K562 (cell line): ENCODE data around the gene BCL2L1. TPM values are rescaled to one million over a fixed set of nuclear protein-coding genes. Genes with fewer than 3 reads are reported as not detected.

Source experiments
- ADNP ChIP-seq: fragments of 200-800 bp; sonication (Bioruptor generic); IDR thresholded peaks from 2 replicates; pipeline ENCODE4 v1.6.1; 2016; ENCODE audit warnings: missing genetic modification characterization, missing compliant biosample characterization
- CREBBP ChIP-seq: IDR thresholded peaks from one replicate; pipeline ENCODE4 v1.6.1; 2012; ENCODE audit warnings: low read depth, mild to moderate bottlenecking, control low read depth, inconsistent platforms, low read length
- KDM5B ChIP-seq: fragments of 200-600 bp; sonication (generic); IDR thresholded peaks from 2 replicates; pipeline ENCODE4 v1.6.1; 2012; ENCODE audit warnings: low read depth, mild to moderate bottlenecking, moderate library complexity, low read length, control low read depth, inconsistent platforms; ENCODE audit not compliant: insufficient replicate concordance
- KLF13 ChIP-seq: fragments of 450-650 bp; IDR thresholded peaks from 2 replicates; pipeline ENCODE4 v1.6.1; 2016; ENCODE audit warnings: missing genetic modification characterization, low read depth, mild to moderate bottlenecking, missing compliant biosample characterization, moderate library complexity, borderline replicate concordance
- L3MBTL2 ChIP-seq: fragments of 450-650 bp; IDR thresholded peaks from 2 replicates; pipeline ENCODE4 v1.6.1; 2016; ENCODE audit warnings: mild to moderate bottlenecking, moderate library complexity
- LARP7 ChIP-seq: fragments of 450-650 bp; IDR thresholded peaks from 2 replicates; pipeline ENCODE4 v1.6.1; 2016
- LCOR ChIP-seq: sonication (generic); formaldehyde crosslinking; IDR thresholded peaks from 2 replicates; pipeline ENCODE4 v1.8.0; 2022; ENCODE audit warnings: mild to moderate bottlenecking, missing genetic modification reagents
- OTX1 ChIP-seq: fragments of 450-650 bp; formaldehyde crosslinking; IDR thresholded peaks from 2 replicates; pipeline ENCODE4 v1.4.0; 2022; ENCODE audit warnings: mild to moderate bottlenecking
- TAF9B ChIP-seq: fragments of 450-650 bp; IDR thresholded peaks from 2 replicates; pipeline ENCODE4 v1.6.1; 2018; ENCODE audit warnings: mild to moderate bottlenecking; ENCODE audit not compliant: partially characterized antibody
- TCF7 ChIP-seq: sonication (generic); IDR thresholded peaks from 2 replicates; pipeline ENCODE4 v1.6.1; 2016; ENCODE audit warnings: antibody characterized with exemption, borderline replicate concordance
- ZFX ChIP-seq: sonication (generic); formaldehyde crosslinking; IDR thresholded peaks from 2 replicates; pipeline ENCODE4 v1.8.0; 2022; ENCODE audit warnings: mild to moderate bottlenecking, missing genetic modification reagents, moderate library complexity
- ZNF444 ChIP-seq: fragments of 250-450 bp; sonication (Bioruptor Pico); IDR thresholded peaks from 2 replicates; pipeline ENCODE4 v1.4.0; 2020; ENCODE audit warnings: mild to moderate bottlenecking, moderate library complexity
- ZNF445 ChIP-seq: fragments of 250-450 bp; sonication (Bioruptor Pico); IDR thresholded peaks from 2 replicates; pipeline ENCODE4 v1.4.0; 2020; ENCODE audit warnings: low read depth, mild to moderate bottlenecking, moderate library complexity
- ZNF668 ChIP-seq: fragments of 250-450 bp; sonication (Bioruptor Pico); IDR thresholded peaks from 2 replicates; pipeline ENCODE4 v1.8.0; 2022; ENCODE audit warnings: mild to moderate bottlenecking, inconsistent platforms
- polyA plus RNA-seq, 8 experiments: library from polyadenylated mRNA; depleted of rRNA in 4 of 8; stranded (reverse) in 5 of 8; unstranded in 3 of 8; fragments of >200 nt; fragmentation: Nextera tagmentation in 2 of 8; fragmentation: Illumina TruSeq in 1 of 8; extraction: Ambion mirVana in 2 of 8; extraction: Trizol in 1 of 8; gene quantifications; 2 replicates each; pipeline versions ENCODE4 v1.2.1 to v1.2.3, GENCODE V29; 2011 to 2014; ENCODE audit warnings: inconsistent platforms in 1 of 8, missing spikeins in 1 of 8
- total RNA-seq, 7 experiments: library from RNA; depleted of rRNA in 6 of 7; stranded (reverse); fragments of >200 nt in 6 of 7; fragmentation: Illumina TruSeq in 2 of 7; extraction: Trizol in 2 of 7; gene quantifications; 2 replicates each; pipeline versions ENCODE4 v1.2.1 to v1.2.3, GENCODE V29; 2011 to 2021; ENCODE audit warnings: low replicate concordance in 1 of 7
- TF ChIP-seq, protein P1 (sequence below), 2 experiments: fragments of 450-650 bp; IDR thresholded peaks; 2 replicates each; pipeline ENCODE4 v1.6.1; 2016
- TF ChIP-seq, protein P2 (sequence below): fragments of 200-400 bp; formaldehyde crosslinking; IDR thresholded peaks from 2 replicates; pipeline ENCODE4 v1.6.1; 2017; ENCODE audit warnings: mild to moderate bottlenecking, low read depth, low read length, moderate library complexity
- TF ChIP-seq, protein P3 (sequence below): sonication (generic); formaldehyde crosslinking; IDR thresholded peaks from 2 replicates; pipeline ENCODE4 v1.9.0; 2022; ENCODE audit warnings: mild to moderate bottlenecking, missing genetic modification reagents
- TF ChIP-seq, protein P4 (sequence below): IDR thresholded peaks from 2 replicates; pipeline ENCODE4 v1.6.1; 2012; ENCODE audit warnings: low read depth, low read length, improper control_type of control experiment, borderline replicate concordance
- TF ChIP-seq, protein P5 (sequence below): IDR thresholded peaks from 3 replicates; pipeline ENCODE4 v1.6.1; 2011; ENCODE audit warnings: borderline replicate concordance, mild to moderate bottlenecking, moderate library complexity; ENCODE audit not compliant: insufficient read length; ENCODE audit errors: extremely low read depth

BCL2L1 gene
- total and polyA plus RNA-seq, 9 of the 15 experiments (the other 6 are each of a cell fraction or from before 2014, with no cell fraction given), result 3.3 to 182 (median 120) TPM

DNA sequence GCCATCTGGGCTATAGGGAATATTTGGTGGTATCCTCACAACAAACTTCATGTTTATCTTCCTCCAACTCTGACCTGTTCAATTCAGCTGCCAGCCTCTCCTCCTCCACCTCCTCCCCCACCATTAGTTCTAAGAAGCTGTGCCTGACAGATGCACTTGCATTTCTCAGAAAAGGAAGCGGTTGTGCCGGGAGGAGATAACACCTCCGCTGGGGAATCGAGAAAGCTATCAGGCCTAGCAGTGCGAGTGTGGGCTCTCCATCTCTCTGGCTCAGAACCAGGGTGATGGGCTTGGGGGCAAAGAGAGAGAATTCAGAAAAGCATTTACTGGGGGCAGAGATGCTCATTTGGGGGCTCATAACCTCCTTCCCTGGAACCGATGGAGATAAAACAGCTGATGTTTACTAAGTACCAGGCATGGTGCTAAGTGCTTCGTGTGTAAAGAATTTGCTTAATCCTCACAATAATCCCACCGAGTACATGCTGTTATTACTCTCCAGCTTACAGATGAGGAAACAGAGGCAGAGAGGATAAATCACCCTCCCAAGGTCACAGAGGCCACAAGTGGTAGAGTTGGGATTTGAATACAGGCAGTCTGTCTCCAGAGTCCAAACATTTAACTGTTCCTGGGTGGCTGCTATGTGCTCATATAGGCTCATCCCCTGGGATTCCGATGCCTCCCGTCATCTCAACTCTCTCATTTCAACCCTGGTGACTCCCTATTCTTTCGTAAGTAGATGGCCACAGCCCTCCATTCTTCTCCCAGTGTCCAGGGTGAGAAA lies 46.6 kb downstream of the BCL2L1 start (continued):
- no peak for TF ChIP-seq ADNP (tag)
- TF ChIP-seq, protein P1, sequence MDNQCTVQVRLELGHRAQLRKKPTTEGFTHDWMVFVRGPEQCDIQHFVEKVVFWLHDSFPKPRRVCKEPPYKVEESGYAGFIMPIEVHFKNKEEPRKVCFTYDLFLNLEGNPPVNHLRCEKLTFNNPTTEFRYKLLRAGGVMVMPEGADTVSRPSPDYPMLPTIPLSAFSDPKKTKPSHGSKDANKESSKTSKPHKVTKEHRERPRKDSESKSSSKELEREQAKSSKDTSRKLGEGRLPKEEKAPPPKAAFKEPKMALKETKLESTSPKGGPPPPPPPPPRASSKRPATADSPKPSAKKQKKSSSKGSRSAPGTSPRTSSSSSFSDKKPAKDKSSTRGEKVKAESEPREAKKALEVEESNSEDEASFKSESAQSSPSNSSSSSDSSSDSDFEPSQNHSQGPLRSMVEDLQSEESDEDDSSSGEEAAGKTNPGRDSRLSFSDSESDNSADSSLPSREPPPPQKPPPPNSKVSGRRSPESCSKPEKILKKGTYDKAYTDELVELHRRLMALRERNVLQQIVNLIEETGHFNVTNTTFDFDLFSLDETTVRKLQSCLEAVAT (IDR thresholded peaks at IDR 0.05), result peak; percentile 27 to 75; a peak in 3 of 4 replicates
- TF ChIP-seq L3MBTL2, result peak; percentile 65
- TF ChIP-seq KDM5B, result peak; percentile 23
- TF ChIP-seq, protein P2, sequence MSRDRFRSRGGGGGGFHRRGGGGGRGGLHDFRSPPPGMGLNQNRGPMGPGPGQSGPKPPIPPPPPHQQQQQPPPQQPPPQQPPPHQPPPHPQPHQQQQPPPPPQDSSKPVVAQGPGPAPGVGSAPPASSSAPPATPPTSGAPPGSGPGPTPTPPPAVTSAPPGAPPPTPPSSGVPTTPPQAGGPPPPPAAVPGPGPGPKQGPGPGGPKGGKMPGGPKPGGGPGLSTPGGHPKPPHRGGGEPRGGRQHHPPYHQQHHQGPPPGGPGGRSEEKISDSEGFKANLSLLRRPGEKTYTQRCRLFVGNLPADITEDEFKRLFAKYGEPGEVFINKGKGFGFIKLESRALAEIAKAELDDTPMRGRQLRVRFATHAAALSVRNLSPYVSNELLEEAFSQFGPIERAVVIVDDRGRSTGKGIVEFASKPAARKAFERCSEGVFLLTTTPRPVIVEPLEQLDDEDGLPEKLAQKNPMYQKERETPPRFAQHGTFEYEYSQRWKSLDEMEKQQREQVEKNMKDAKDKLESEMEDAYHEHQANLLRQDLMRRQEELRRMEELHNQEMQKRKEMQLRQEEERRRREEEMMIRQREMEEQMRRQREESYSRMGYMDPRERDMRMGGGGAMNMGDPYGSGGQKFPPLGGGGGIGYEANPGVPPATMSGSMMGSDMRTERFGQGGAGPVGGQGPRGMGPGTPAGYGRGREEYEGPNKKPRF, result no peak
- peak; percentile 49; the same call in 1 of the 2 replicates for TF ChIP-seq ZFX (CRISPR knock-in tag)
- peak; percentile 83 for TF ChIP-seq TCF7
- TF ChIP-seq, protein P3, sequence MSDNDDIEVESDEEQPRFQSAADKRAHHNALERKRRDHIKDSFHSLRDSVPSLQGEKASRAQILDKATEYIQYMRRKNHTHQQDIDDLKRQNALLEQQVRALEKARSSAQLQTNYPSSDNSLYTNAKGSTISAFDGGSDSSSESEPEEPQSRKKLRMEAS (CRISPR knock-in tag), result peak; percentile 72
- no peak for TF ChIP-seq KLF13
- TF ChIP-seq, protein P4, sequence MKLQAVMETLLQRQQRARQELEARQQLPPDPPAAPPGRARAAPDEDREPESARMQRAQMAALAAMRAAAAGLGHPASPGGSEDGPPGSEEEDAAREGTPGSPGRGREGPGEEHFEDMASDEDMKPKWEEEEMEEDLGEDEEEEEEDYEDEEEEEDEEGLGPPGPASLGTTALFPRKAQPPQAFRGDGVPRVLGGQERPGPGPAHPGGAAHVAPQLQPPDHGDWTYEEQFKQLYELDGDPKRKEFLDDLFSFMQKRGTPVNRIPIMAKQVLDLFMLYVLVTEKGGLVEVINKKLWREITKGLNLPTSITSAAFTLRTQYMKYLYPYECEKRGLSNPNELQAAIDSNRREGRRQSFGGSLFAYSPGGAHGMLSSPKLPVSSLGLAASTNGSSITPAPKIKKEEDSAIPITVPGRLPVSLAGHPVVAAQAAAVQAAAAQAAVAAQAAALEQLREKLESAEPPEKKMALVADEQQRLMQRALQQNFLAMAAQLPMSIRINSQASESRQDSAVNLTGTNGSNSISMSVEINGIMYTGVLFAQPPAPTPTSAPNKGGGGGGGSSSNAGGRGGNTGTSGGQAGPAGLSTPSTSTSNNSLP, result peak; percentile 69; the same call in 1 of the 2 replicates
- TF ChIP-seq, protein P5, sequence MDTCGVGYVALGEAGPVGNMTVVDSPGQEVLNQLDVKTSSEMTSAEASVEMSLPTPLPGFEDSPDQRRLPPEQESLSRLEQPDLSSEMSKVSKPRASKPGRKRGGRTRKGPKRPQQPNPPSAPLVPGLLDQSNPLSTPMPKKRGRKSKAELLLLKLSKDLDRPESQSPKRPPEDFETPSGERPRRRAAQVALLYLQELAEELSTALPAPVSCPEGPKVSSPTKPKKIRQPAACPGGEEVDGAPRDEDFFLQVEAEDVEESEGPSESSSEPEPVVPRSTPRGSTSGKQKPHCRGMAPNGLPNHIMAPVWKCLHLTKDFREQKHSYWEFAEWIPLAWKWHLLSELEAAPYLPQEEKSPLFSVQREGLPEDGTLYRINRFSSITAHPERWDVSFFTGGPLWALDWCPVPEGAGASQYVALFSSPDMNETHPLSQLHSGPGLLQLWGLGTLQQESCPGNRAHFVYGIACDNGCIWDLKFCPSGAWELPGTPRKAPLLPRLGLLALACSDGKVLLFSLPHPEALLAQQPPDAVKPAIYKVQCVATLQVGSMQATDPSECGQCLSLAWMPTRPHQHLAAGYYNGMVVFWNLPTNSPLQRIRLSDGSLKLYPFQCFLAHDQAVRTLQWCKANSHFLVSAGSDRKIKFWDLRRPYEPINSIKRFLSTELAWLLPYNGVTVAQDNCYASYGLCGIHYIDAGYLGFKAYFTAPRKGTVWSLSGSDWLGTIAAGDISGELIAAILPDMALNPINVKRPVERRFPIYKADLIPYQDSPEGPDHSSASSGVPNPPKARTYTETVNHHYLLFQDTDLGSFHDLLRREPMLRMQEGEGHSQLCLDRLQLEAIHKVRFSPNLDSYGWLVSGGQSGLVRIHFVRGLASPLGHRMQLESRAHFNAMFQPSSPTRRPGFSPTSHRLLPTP, result no peak
- no peak for TF ChIP-seq LARP7
- no peak for TF ChIP-seq ZNF445 (CRISPR knock-in tag)
- peak; percentile 81 for TF ChIP-seq LCOR (CRISPR knock-in tag)
- TF ChIP-seq ZNF668 (CRISPR knock-in tag), result peak; percentile 68; the same call in 1 of the 2 replicates
- TF ChIP-seq TAF9B, result peak; percentile 87
- TF ChIP-seq OTX1 (CRISPR knock-in tag), result peak; percentile 31
- TF ChIP-seq ZNF444 (CRISPR knock-in tag), result peak; percentile 53
- TF ChIP-seq CREBBP, result no peak
